Upper lobe of left lung (tissue), 6 donors: ENCODE measurements around the gene PADI6. TPM values are rescaled to one million over a fixed set of nuclear protein-coding genes. Genes with fewer than 3 reads are reported as not detected.

Experiments used
- ATAC-seq, 2 donors: fragments of 200-7000 bp; cut with Tn5 transposase; one replicate each; pipeline ENCODE4 v1.9.1; 2022; ENCODE audit warnings: mild to moderate bottlenecking in 2 of 2, moderate library complexity in 2 of 2; ENCODE audit not compliant: low FRiP score in 2 of 2
- DNase-seq, 2 donors: peaks; one replicate each; pipeline ENCODE4 v3.0.0-alpha.2; 2019 to 2020
- H3K27ac ChIP-seq, 4 donors: fragments of 200-600 bp; sonication (generic); one replicate each; pipeline ENCODE4 v1.5.1; 2016 to 2019
- H3K27me3 ChIP-seq, 4 donors: fragments of 200-600 bp; sonication (generic); one replicate each; pipeline ENCODE4 v1.5.1; 2017 to 2019
- H3K36me3 ChIP-seq, 4 donors: fragments of 200-600 bp; sonication (generic); one replicate each; pipeline ENCODE4 v1.5.1; 2016 to 2019
- H3K4me1 ChIP-seq, 4 donors: fragments of 200-600 bp; sonication (generic); one replicate each; pipeline ENCODE4 v1.5.1; 2018 to 2019
- H3K4me3 ChIP-seq, 4 donors: fragments of 200-600 bp; sonication (generic); one replicate each; pipeline ENCODE4 v1.5.1; 2017 to 2019; ENCODE audit warnings: mild to moderate bottlenecking in 2 of 4, moderate library complexity in 1 of 4
- H3K9me3 ChIP-seq, 4 donors: fragments of 200-600 bp; sonication (generic); one replicate each; pipeline ENCODE4 v1.5.1; 2018 to 2019
- CTCF ChIP-seq, 6 experiments: fragments of 450-650 bp in 4 of 6; fragments of 200-600 bp in 2 of 6; sonication (generic) in 2 of 6; IDR thresholded peaks; one replicate each; pipeline ENCODE4 v1.5.1; 2016 to 2019; ENCODE audit warnings: antibody characterized with exemption in 6 of 6
- EP300 ChIP-seq, 4 donors: sonication (generic); formaldehyde crosslinking; IDR thresholded peaks; one replicate each; pipeline ENCODE4 v1.5.1; 2017; ENCODE audit warnings: antibody characterized with exemption in 4 of 4, control low read depth in 2 of 4
- POLR2A ChIP-seq, 4 donors: fragments of 450-650 bp; IDR thresholded peaks; one replicate each; pipeline ENCODE4 v1.5.1; 2016 to 2017; ENCODE audit warnings: antibody characterized with exemption in 4 of 4, mild to moderate bottlenecking in 2 of 4
- POLR2AphosphoS5 ChIP-seq, 2 donors: sonication (generic); formaldehyde crosslinking; IDR thresholded peaks; one replicate each; pipeline ENCODE4 v1.5.1; 2017; ENCODE audit warnings: antibody characterized with exemption in 2 of 2
- WGBS, 2 donors: methylation state at CpG; one replicate each; pipeline ENCODE4 v1.1.5; 2017 to 2018; 5-methylcytosine and 5-hydroxymethylcytosine counted together
- total RNA-seq, 6 donors: library from RNA; depleted of rRNA in 4 of 6; stranded (reverse); fragments of >200 nt in 4 of 6; gene quantifications; one replicate each; pipeline versions ENCODE4 v1.1.0 to v1.2.1, GENCODE V29; 2016 to 2021
- donor health status: DM: no; HTN: no; CAD: no; lungs with moderate emphysema.
- donor health status: DM: no; HTN: yes; CAD: no; lungs with severe emphysema.

The PADI6 gene
- total RNA-seq, 6 donors from 2014 or later = not detected

GRCh38 chr1:17409391-17409811 is 37.4 kb downstream of the PADI6 start:
- TF ChIP-seq CTCF (IDR thresholded peaks at IDR 0.05) (no peak), POLR2A (IDR thresholded peaks at IDR 0.05) (no peak), POLR2AphosphoS5 (IDR thresholded peaks at IDR 0.05) (no peak)
- no peaks in the 10 kb centered on the region for H3K9me3 ChIP-seq
- no peak for DNase-seq
- WGBS, 2 donors = 98 to 99% methylated on average over 6 to 10 of the region's 10 CpGs
- H3K4me3 ChIP-seq = no peak overlapping the region
- no peak for ATAC-seq
- no peak overlapping the region for H3K27ac ChIP-seq
- H3K27me3 ChIP-seq = no peaks in the 10 kb centered on the region
- H3K36me3 ChIP-seq = peaks cover 23 to 75% (median 68%) of the 10 kb centered on the region in 4 donors
- peaks cover 0 to 11% (median 8%) of the 10 kb centered on the region in 4 donors for H3K4me1 ChIP-seq

- H3K36me3 ChIP-seq = peaks cover 37 to 99% (median 92%) of the 10 kb centered on the region in 4 donors
- TF ChIP-seq EP300 (IDR thresholded peaks at IDR 0.05) (peak in 1 of 4 donors; percentile 57), POLR2A (IDR thresholded peaks at IDR 0.05) (peak in 1 of 4 donors; percentile 18), POLR2AphosphoS5 (IDR thresholded peaks at IDR 0.05) (peak in 1 of 2 donors; percentile 29), CTCF (IDR thresholded peaks at IDR 0.05) (no peak)
- no peaks in the 10 kb centered on the region for H3K9me3 ChIP-seq
- no peak overlapping the region for H3K4me3 ChIP-seq
- peak overlapping the region in 3 of 4 donors; percentile 40 to 60 (median 57) for H3K27ac ChIP-seq
- no peaks in the 10 kb centered on the region for H3K27me3 ChIP-seq
- WGBS, 2 donors = 77 to 84% methylated on average over 9 to 16 of the region's 16 CpGs
- ATAC-seq (peak in 1 of 2 donors; percentile 79), DNase-seq (peak in 1 of 2 donors; percentile 65)
- peaks cover 0 to 10% (median 2%) of the 10 kb centered on the region in 4 donors for H3K4me1 ChIP-seq
Observed at GRCh38 chr1:17412093-17412870, 40.3 kb downstream of the PADI6 start.

GRCh38 chr1:17414022-17414421 is 42.0 kb downstream of the PADI6 start:
- WGBS, 2 donors = 85 to 86% methylated on average over 2 of the region's 2 CpGs
- Histone ChIP-seq H3K4me1 (peaks cover 0 to 10% (median 2%) of the 10 kb centered on the region in 4 donors), H3K4me3 (no peak overlapping the region), H3K27ac (no peak overlapping the region), H3K9me3 (no peaks in the 10 kb centered on the region), H3K27me3 (no peaks in the 10 kb centered on the region), H3K36me3 (peaks cover 32 to 100% (median 95%) of the 10 kb centered on the region in 4 donors)
- DNase-seq (no peak), ATAC-seq (no peak)
- no peak for TF ChIP-seq EP300 (IDR thresholded peaks at IDR 0.05)
- no peak for TF ChIP-seq POLR2A (IDR thresholded peaks at IDR 0.05)
- TF ChIP-seq POLR2AphosphoS5 (IDR thresholded peaks at IDR 0.05) = no peak
- TF ChIP-seq CTCF (IDR thresholded peaks at IDR 0.05) = no peak

- no peak overlapping the region for H3K27ac ChIP-seq
- DNase-seq (no peak), ATAC-seq (no peak)
- H3K36me3 ChIP-seq = peaks cover 28 to 97% (median 75%) of the 10 kb centered on the region in 4 donors
- H3K27me3 ChIP-seq = no peaks in the 10 kb centered on the region
- TF ChIP-seq POLR2A (IDR thresholded peaks at IDR 0.05) (no peak), CTCF (IDR thresholded peaks at IDR 0.05) (no peak), EP300 (IDR thresholded peaks at IDR 0.05) (no peak), POLR2AphosphoS5 (IDR thresholded peaks at IDR 0.05) (no peak)
- no peak overlapping the region for H3K4me3 ChIP-seq
- peaks cover 0 to 8% (median 4%) of the 10 kb centered on the region in 4 donors for H3K4me1 ChIP-seq
- 87 to 90% methylated on average over 20 of the region's 20 CpGs for WGBS, 2 donors
- H3K9me3 ChIP-seq = no peaks in the 10 kb centered on the region
Observed at GRCh38 chr1:17416389-17416788, 44.4 kb downstream of the PADI6 start.
